Endodermal cell (in vitro differentiated cells): Measurements from ENCODE around the gene HMGCLL1. TPM values are rescaled to one million over a fixed set of nuclear protein-coding genes. Genes with fewer than 3 reads are reported as not detected.
A peak's percentile ranks its signal among the peaks of the same experiment; 100 is the strongest.

Source experiments
- DNase-seq: peaks from one replicate; pipeline ENCODE4 v3.0.0-alpha.2; 2017
- H3K27ac ChIP-seq: 2 replicates; pipeline ENCODE4 v1.5.1; 2013; ENCODE audit warnings: mild to moderate bottlenecking, low read depth, low read length, moderate library complexity
- H3K27me3 ChIP-seq: 2 replicates; pipeline ENCODE4 v1.6.1; 2013; ENCODE audit warnings: mild to moderate bottlenecking, low read length, moderate library complexity; ENCODE audit not compliant: insufficient read depth, control insufficient read depth, poor library complexity, severe bottlenecking
- H3K36me3 ChIP-seq: 2 replicates; pipeline ENCODE4 v1.7.0; 2013; ENCODE audit warnings: mild to moderate bottlenecking, low read length, moderate library complexity; ENCODE audit not compliant: control insufficient read depth, insufficient read depth
- H3K4me1 ChIP-seq: one replicate; pipeline ENCODE4 v1.7.0; 2013; ENCODE audit warnings: low read length; ENCODE audit not compliant: control insufficient read depth, insufficient read depth
- H3K4me3 ChIP-seq: 2 replicates; pipeline ENCODE4 v1.5.1; 2013; ENCODE audit warnings: mild to moderate bottlenecking, low read length, moderate library complexity
- H3K9ac ChIP-seq: 2 replicates; pipeline ENCODE4 v1.6.1; 2013; ENCODE audit warnings: mild to moderate bottlenecking, low read length, moderate library complexity; ENCODE audit not compliant: poor library complexity, severe bottlenecking; ENCODE audit errors: extremely low read depth
- H3K9me3 ChIP-seq: 2 replicates; pipeline ENCODE4 v1.6.1; 2013; ENCODE audit warnings: mild to moderate bottlenecking, low read length, moderate library complexity; ENCODE audit not compliant: control insufficient read depth
- H3K27ac Mint-ChIP-seq: 2 replicates; pipeline ENCODE4 v1.8.0; 2020; ENCODE audit warnings: mixed read lengths
- H3K27me3 Mint-ChIP-seq: 2 replicates; pipeline ENCODE4 v1.8.0; 2021; ENCODE audit warnings: mild to moderate bottlenecking, mixed read lengths; ENCODE audit not compliant: insufficient read depth
- H3K36me3 Mint-ChIP-seq: 2 replicates; pipeline ENCODE4 v1.8.0; 2020; ENCODE audit warnings: low read depth, mixed read lengths
- H3K4me1 Mint-ChIP-seq: 2 replicates; pipeline ENCODE4 v1.8.0; 2020; ENCODE audit warnings: mixed read lengths
- H3K4me3 Mint-ChIP-seq: 2 replicates; pipeline ENCODE4 v1.8.0; 2020; ENCODE audit warnings: mild to moderate bottlenecking, moderate library complexity, mixed read lengths
- H3K9me3 Mint-ChIP-seq: 2 replicates; pipeline ENCODE4 v1.8.0; 2020; ENCODE audit warnings: mild to moderate bottlenecking, mixed read lengths
- CTCF ChIP-seq: fragments of 200-600 bp; sonication (generic); conservative IDR thresholded peaks from 2 replicates; pipeline ENCODE4 v1.5.0; 2021; ENCODE audit warnings: antibody characterized with exemption, mild to moderate bottlenecking
- WGBS, 2 experiments: methylation state at CpG; one replicate each; pipeline versions ENCODE4 v1.1.5 to v1.1.7; 2013; ENCODE audit warnings: missing lambda C conversion rate in 2 of 2, mixed read lengths in 1 of 2; ENCODE audit not compliant: insufficient coverage in 1 of 2, insufficient read length in 1 of 2; 5-methylcytosine and 5-hydroxymethylcytosine counted together
- total RNA-seq, 2 donors: library from RNA; stranded (reverse); fragmentation: NEBNext Ultra II Directional in 1 of 2; extraction: Animal tissue kit (Norgen Biotek cat#: 25700) in 1 of 2; gene quantifications; 2 replicates in 1 of 2; 3 replicates in 1 of 2; pipeline ENCODE4 v1.2.1, GENCODE V29; 2021

HMGCLL1 gene
- total RNA-seq, 2 donors from 2014 or later: 0.20 to 0.60 TPM

GRCh38 chr6:55543633-55544309 is 35.2 kb downstream of the HMGCLL1 start:
- no peaks in the 10 kb centered on the region for H3K36me3 ChIP-seq
- DNase-seq: peak; percentile 54
- peak; percentile 76 for TF ChIP-seq CTCF
- no peak overlapping the region for H3K27ac ChIP-seq
- 97% methylated on average over 4 of the region's 4 CpGs; no CpG with 5 or more reads in 1 of the 2 experiments for WGBS, 2 experiments
- H3K36me3 Mint-ChIP-seq: no peaks in the 10 kb centered on the region
- no peak overlapping the region for H3K4me3 Mint-ChIP-seq
- peaks cover 11% of the 10 kb centered on the region for H3K4me1 Mint-ChIP-seq
- no peaks in the 10 kb centered on the region for H3K4me1 ChIP-seq
- H3K4me3 ChIP-seq: no peak overlapping the region
- no peak overlapping the region for H3K27ac Mint-ChIP-seq
- no peaks in the 10 kb centered on the region for H3K9me3 ChIP-seq
- no peaks in the 10 kb centered on the region for H3K27me3 ChIP-seq
- no peak overlapping the region for H3K9ac ChIP-seq
- no peaks in the 10 kb centered on the region for H3K9me3 Mint-ChIP-seq
- no peaks in the 10 kb centered on the region for H3K27me3 Mint-ChIP-seq

DNA sequence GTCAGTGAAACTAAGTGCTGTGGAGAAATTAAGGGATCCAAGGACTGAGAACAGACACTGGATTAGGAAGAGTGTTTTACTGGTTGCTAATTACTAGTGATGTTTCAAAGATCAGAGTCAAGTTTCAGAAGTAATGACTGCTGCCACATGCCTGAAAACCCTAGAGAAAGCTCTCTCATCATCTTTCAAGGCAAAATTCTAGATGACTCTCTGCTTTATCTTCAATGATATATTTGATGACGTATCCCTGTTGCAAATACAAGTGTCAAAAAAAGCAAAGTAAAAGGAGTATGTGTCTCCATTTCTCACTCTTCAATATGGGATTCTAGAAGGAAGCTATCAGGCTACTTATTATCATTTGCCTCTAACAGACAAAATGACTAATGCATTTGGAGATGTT is 38.0 kb downstream of the HMGCLL1 start:
- H3K27ac Mint-ChIP-seq: no peak overlapping the region
- no peaks in the 10 kb centered on the region for H3K27me3 Mint-ChIP-seq
- H3K27me3 ChIP-seq: no peaks in the 10 kb centered on the region
- WGBS, 2 experiments: 94% methylated on average over 1 of the region's 1 CpG; no CpG with 5 or more reads in 1 of the 2 experiments
- H3K4me1 Mint-ChIP-seq: peaks cover 11% of the 10 kb centered on the region
- no peak for TF ChIP-seq CTCF
- H3K4me3 ChIP-seq: no peak overlapping the region
- H3K36me3 Mint-ChIP-seq: no peaks in the 10 kb centered on the region
- H3K4me3 Mint-ChIP-seq: no peak overlapping the region
- H3K27ac ChIP-seq: no peak overlapping the region
- H3K9me3 ChIP-seq: no peaks in the 10 kb centered on the region
- no peaks in the 10 kb centered on the region for H3K36me3 ChIP-seq
- no peaks in the 10 kb centered on the region for H3K4me1 ChIP-seq
- H3K9ac ChIP-seq: no peak overlapping the region
- no peak for DNase-seq
- no peaks in the 10 kb centered on the region for H3K9me3 Mint-ChIP-seq

- Histone ChIP-seq H3K36me3 (no peaks in the 10 kb centered on the region), H3K9me3 (no peaks in the 10 kb centered on the region), H3K4me1 (no peaks in the 10 kb centered on the region), H3K27me3 (no peaks in the 10 kb centered on the region), H3K9ac (no peak overlapping the region), H3K27ac (no peak overlapping the region), H3K4me3 (no peak overlapping the region)
- Mint-ChIP-seq H3K9me3 (no peaks in the 10 kb centered on the region), H3K36me3 (no peaks in the 10 kb centered on the region), H3K27ac (no peak overlapping the region), H3K4me1 (no peaks in the 10 kb centered on the region), H3K4me3 (no peak overlapping the region), H3K27me3 (no peaks in the 10 kb centered on the region)
- TF ChIP-seq CTCF: no peak
- DNase-seq: no peak
- 79% methylated on average over 2 of the region's 2 CpGs; no CpG with 5 or more reads in 1 of the 2 experiments for WGBS, 2 experiments
These were observed 42.5 kb downstream of the HMGCLL1 start for GRCh38 chr6:55536391-55536956.
